Superior temporal gyrus (tissue), 1 donor: Measurements from ENCODE around the gene RASGEF1C.

Experiments used
- DNase-seq: peaks from one replicate; pipeline ENCODE4 v3.0.0-alpha.2; 2016; ENCODE audit errors: extremely low spot score

Gene RASGEF1C

GRCh38 chr5:180179442-180180420, 29.3 kb downstream of the RASGEF1C start:
- no peak for DNase-seq

DNA sequence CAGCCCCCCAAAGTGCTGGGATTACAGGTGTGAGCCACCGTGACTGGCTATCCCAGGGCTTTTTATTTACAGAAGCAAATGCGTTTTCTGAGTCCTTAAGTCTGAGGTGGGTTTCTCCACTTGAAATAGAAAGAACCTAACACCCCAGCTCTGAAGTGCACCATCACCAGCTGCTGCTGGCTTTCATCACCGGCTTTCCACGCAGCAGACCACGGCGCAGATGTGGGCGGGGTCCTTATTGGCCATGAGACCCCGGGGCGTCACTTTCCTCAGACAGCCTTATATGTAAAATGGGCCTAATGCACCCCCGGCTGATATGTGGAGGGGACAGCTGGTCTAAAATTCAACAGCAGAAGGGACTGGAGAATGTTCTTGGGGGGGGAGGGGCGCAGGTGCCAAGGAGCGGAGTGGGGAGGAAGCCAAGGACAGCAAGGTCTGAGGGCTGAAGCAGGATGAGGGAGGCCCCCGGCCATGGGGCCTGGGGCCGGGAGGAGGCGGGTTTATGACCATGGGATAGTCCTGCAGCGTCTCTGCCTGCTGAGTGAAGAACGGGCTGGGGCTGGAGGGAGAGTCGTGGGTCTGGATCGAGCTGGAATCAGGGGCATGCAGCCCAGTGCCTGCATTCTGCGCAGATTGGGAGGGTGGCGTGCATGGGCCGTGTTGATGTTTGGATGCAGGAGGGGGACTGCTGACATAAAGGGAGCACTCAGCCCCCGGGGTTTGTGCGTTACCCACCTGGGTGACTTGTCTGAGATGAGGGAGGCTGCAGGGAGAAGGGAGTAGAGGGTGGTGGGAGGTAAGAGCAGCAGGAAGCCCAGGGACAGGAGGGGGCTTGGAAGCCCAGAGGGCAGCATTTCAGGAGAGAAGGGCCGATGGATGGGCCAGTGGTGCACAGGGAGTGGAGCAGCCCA, 30.2 kb downstream of the RASGEF1C start:
- no peak for DNase-seq

DNA sequence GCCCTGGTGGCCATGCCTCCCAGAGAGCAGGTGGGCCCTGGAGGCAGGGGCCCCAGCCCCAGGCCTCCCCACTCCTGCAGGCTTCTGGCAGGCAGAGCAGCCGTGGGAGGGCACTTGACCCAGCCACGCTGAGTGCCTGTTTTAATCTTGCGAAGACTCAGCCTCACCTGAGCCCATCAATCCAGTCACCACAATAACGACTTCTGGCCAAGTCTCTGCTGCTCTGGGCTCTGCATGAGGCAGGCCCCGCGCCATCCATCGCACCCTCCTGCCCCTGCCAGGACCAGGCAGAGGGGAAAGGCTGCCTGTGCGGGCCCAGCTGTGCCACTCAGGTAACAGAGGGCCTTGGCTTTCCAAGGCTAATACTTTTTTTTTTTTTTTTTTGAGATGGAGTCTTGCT, 32.8 kb downstream of the RASGEF1C start:
- DNase-seq = no peak

DNA sequence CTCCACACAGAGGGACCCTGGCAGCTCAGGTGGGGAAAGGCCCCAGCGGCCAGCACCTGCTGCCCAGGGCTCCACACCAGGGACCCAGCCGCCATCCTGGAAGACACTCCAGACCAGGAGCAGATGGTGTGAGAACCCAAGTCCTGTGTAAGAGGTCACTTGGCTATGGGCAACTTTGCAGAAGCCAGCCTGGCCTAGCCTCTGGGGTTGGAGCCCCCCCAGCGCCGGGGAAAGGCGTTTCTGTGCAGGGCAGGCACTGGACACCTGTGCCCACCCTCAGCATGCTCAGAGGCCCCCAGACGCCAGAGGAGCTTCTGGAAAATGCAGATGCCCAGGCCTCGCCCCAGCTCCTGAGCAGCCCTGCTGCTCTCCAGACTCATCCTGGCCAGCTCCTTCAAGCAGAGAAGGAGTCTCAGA, 34.0 kb downstream of the RASGEF1C start:
- DNase-seq = no peak

GRCh38 chr5:180174587-180174972, 34.4 kb downstream of the RASGEF1C start:
- no peak for DNase-seq

DNA sequence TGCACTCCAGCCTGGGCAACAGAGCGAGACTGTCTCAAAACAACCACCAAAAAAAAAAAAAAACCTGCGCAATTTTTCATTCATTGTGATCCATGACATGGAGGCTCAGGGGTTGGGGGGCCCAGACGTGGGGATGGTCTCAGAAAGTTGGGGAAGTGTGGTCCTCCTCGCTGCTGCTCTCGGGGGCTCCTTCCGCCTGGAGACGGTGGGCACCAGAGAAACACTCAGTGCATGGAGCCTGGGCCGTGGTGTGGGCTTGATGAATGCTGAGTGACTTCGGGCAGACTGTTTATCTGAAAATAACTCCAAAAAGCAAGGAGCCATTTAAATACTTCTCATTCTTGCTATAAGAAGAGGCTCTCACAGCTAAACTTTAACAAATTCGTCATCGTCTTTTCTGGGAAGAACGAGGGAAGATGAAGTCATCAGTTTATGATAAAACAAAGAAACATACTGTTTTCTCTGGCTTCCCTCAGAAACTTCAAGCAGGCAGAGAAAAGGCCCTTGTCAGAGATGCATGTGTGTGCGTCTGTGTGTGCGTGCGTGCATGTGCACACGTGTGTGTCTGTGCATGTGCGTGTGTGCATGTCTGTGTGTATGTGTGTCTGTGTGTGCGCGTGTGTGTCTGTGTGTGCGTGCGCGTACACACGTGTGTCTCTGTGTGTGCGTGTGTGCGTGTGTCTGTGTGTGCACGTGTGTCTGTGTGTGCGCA, 35.0 kb downstream of the RASGEF1C start:
- peak; percentile 74 for DNase-seq

- DNase-seq = no peak
Measured at GRCh38 chr5:180173198-180173544, 35.8 kb downstream of the RASGEF1C start.

- no peak for DNase-seq
Measured at GRCh38 chr5:180172447-180173197, 36.4 kb downstream of the RASGEF1C start.

- no peak for DNase-seq
Measured at GRCh38 chr5:180171568-180172094, 37.4 kb downstream of the RASGEF1C start.

- no peak for DNase-seq
Measured at GRCh38 chr5:180170810-180171567, 38.0 kb downstream of the RASGEF1C start.

- peak; percentile 92 for DNase-seq
Measured at GRCh38 chr5:180170106-180170809, 38.8 kb downstream of the RASGEF1C start.

DNA sequence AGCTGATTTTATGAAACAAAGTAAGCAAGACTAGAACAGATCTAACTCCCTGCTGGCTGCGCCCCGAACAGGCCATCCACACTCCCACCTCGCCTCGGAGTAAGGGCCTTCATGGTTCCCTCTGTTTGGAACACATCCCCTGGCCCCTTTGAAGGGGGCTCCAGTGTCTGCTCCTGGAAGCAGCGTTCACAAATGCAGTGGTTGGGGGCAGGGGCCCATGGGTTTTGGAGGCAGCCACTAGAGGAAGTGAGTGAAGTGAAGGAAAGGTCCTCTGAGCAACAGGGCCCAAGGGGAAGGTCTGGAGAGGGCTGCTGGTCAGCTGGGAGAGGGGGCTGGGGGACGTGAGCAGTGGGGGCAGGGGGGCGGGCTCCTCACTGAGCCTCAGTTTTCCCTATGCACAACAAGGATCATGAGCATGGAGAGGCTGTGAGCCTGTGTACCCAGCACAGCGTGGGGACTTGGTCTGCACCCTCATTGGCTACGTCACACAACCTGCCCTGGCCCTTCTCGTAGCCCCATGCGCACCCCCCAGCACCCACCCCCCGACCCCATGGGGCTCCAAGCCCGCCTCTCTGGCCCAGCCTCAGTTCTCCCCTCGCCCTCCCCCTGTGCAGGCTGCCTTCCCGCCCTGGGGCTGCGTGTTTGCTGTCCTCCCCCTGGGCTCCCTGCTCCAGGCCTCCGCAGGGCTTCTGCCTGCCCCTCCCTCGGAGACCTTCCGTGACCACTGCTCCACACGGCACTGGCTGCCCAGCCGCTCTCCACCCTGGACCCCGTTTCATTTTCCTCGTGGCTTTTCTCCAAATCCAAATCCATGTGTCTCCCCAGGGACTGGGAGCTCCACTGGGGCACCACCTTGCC, 39.5 kb downstream of the RASGEF1C start:
- DNase-seq = no peak

- DNase-seq = no peak
Measured at GRCh38 chr5:180168758-180169157, 40.3 kb downstream of the RASGEF1C start.

DNA sequence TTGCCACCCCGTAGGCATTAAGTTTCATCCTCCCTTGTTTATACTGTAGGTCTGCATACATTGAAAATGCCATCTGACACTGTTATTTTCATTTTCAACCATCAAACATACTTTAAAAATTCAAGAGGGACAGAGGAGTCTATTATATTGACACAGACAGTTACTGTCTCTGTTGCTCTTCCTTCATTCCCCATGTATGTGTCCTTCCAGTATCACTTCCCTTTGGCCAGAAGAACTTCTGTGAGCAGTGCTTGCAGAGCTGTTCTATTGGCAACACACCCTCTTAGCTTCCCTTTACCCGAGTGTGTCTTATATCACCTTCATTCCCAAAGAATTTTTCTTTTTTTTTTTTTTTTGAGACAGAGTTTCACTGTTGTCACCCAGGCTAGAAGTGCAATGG, 42.8 kb downstream of the RASGEF1C start:
- DNase-seq = no peak

DNA sequence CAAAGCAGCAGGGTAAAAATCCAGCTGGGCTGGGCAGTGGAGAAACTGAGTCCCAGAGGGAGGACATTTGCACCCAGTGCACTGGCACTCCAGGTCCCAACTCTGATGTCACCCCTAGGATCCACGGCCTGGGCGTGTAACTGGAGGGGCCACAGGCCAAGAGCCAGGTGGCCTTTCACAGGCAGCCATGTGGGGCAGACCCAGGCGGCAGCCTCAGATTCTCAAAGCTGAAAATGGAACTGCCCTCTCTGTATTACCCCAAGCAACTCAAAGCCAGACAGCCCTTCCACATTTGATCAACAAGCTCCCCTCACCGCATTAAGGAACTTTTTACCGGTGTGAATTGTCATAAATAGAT, 46.7 kb downstream of the RASGEF1C start:
- no peak for DNase-seq

DNA sequence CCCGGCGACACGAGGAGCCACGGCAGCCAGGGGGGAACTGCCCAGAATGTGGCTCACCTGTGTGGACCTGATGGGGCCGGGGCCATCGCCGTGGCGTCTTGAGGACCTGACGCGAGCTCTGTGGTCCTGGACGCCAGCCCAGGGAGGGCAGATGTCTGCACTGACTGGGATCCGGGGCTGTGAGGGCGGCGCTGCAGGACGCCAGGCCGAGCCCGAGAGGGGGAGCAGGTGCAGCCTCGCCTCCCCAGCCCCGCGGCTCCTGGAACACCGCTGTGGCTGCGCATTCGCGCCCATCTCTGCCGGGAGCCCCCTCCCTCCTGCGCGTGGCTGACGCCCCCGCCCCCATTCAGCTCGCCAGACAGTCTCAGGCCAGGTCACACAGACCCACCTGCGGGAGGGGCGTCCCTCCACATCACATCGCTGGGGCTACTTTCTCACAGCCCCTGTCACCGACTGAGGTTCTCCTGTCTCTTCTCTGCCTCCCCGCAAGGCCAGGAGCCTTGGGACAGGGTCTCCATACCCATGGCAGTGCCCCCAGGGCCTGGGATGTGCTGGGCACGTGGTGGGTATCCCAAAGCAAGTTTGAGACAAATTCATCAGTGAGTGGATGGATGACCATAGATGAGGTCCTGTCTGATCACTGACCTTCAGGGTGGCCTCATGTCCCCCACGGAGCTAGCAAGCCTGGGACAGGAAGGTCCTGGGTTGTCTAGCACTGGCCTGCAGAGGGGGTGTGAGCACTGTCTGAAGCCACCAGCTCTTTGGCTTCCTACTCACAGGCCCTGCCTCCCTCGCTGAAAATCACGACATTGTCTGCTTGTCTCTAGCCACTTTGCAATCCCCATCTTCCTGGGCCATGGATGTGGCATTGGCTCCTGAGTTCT, 47.3 kb downstream of the RASGEF1C start:
- DNase-seq = peak; percentile 82

DNA sequence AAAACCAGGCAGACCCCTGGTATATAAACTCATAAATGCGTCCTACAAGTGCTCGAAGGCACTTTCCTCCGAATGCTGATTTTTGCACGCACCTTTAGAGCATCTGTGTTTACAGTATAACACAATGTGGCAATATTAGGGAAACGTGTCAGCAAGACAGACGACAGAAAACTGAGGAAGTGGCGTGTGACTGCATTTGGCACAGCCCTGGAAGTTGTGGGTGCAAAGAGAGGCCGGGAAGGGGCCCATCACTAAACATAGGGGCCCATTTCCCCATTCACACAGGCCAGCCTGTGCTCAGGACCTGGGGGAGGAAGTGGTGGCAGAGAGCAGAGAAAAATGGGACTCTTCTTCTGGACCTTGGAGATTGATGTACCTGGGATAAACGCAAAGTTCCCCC, 48.2 kb downstream of the RASGEF1C start:
- no peak for DNase-seq

DNA sequence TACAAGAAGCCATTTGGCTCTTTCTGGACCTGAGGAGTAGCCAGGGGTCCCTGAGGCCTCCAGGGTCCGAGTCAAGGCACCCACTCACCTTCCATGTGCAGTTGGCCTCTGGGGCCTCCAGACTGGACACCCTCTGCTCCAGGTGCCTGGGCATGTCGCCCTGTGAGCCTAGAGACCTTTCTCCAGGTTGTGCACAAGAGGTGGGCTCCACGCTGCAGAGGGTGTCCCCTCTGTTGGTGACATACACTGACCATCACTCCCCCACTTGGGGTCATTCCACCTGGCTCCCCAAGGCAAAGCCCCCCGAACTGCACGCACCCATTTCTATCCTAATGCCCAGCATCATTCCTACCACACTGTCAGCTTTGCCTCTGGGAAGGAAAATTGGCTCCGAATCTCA, 48.8 kb downstream of the RASGEF1C start:
- no peak for DNase-seq
